Stimulated activated naive CD8-positive, alpha-beta T cell treated with anti-CD3 and anti-CD28 coated beads, Interleukin-15, Interleukin-2, amounts not matched to agents 100 ng/mL and 50 ng/mL, for 24 hours (primary cell): ENCODE results near the gene PTPRM.

Source experiments
- H3K27ac Mint-ChIP-seq: one replicate; pipeline ENCODE4 v1.8.0; 2021; ENCODE audit warnings: mild to moderate bottlenecking, mixed read lengths
- H3K27me3 Mint-ChIP-seq: one replicate; pipeline ENCODE4 v1.8.0; 2021; ENCODE audit warnings: mixed read lengths
- H3K36me3 Mint-ChIP-seq: one replicate; pipeline ENCODE4 v1.8.0; 2021; ENCODE audit warnings: low read depth, mixed read lengths
- H3K4me1 Mint-ChIP-seq: one replicate; pipeline ENCODE4 v1.8.0; 2021; ENCODE audit warnings: low read depth, mixed read lengths
- H3K4me3 Mint-ChIP-seq: one replicate; pipeline ENCODE4 v1.8.0; 2021; ENCODE audit warnings: mild to moderate bottlenecking, mixed read lengths
- H3K9me3 Mint-ChIP-seq: one replicate; pipeline ENCODE4 v1.8.0; 2021; ENCODE audit warnings: mixed read lengths

PTPRM gene

DNA sequence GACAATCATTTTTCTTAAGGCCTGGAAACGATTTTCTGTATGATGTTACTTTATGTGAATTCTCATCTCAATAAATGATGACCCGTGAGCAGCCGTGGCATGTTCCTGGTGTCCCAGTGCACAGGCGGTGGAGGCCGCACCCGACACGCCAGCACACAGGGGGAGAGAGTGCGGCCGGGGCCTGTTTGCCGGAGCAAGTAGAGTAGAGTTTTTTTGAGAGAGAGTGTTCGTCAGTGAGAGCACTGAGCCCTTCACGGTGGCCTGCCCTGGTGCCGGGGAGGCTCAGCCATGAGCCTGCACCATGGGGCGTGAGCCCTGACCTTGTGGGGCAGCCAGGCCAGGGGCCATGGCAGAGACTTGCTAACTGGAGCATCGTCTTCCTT lies 839.7 kb downstream of the PTPRM start:
- Mint-ChIP-seq H3K4me3 (no peak overlapping the region), H3K27me3 (no peaks in the 10 kb centered on the region), H3K4me1 (no peaks in the 10 kb centered on the region), H3K36me3 (no peaks in the 10 kb centered on the region), H3K27ac (no peak overlapping the region), H3K9me3 (peaks cover 18% of the 10 kb centered on the region)

DNA sequence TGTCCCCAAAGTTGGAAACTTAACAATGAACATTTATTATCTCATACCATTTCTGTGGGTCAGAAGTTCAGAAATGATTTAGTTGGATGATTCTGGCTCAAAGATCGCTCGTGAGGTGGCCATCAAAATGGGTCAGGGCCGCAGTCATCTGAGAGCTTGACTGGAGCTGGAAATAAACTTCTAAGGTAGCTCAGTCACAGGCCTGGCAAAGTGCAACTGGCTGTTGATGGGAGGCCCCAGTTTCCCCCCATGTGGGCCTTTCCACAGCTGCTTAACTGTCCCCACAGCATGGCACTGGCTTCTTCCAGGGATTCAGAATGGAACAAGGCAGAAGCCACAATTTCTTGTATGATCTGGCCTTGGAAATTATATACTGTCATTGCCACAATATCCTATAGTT lies 842.0 kb downstream of the PTPRM start:
- Mint-ChIP-seq H3K27me3 (no peaks in the 10 kb centered on the region), H3K9me3 (peaks cover 22% of the 10 kb centered on the region), H3K36me3 (no peaks in the 10 kb centered on the region), H3K4me3 (no peak overlapping the region), H3K4me1 (no peaks in the 10 kb centered on the region), H3K27ac (no peak overlapping the region)

DNA sequence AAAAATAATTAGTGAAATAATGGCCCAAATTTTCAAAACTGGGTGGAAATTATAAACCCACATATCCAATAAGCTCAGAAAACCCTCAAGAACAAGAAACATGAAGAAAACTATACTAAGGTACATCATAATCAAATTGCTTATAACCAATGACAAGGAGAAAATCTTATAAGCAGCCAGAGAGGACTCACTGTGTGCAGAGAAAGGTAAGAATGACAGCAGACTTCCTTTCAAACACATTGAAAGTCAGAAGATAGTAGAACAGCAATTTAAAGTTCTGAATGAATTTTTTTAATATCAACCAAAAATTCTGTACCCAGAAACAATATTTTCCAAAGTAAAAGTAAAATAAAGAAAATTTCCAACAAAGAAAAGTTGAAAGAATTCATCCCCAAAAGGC lies 844.4 kb downstream of the PTPRM start:
- Mint-ChIP-seq H3K4me3 (no peak overlapping the region), H3K27ac (no peak overlapping the region)

DNA sequence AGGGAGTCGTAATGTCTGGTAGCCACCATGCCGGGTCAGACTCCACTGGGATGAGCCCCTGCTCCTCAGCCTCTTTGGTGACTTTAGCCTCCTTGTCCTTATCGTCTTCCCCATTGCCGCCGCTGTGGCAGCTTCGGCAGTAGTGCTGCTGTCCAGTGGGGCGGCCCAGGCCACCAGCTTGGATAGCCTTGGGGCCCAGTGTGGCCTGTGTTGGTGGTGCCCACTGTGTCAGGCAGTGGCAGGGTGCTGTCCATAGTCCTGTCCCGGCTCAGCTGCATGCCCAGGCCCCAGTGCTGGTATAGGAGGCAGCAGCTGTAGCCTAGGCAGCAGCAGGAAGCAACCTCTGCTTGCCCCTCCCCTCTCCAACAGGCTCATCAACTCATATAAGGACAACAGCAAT lies 845.0 kb downstream of the PTPRM start:
- Mint-ChIP-seq H3K4me3 (no peak overlapping the region), H3K4me1 (no peaks in the 10 kb centered on the region), H3K36me3 (no peaks in the 10 kb centered on the region), H3K9me3 (peaks cover 27% of the 10 kb centered on the region), H3K27ac (no peak overlapping the region), H3K27me3 (no peaks in the 10 kb centered on the region)

More for the DNA sequence above, 844.4 kb downstream of the PTPRM start:
- H3K27me3 Mint-ChIP-seq, result no peaks in the 10 kb centered on the region
- no peaks in the 10 kb centered on the region for H3K36me3 Mint-ChIP-seq
- H3K9me3 Mint-ChIP-seq, result peaks cover 27% of the 10 kb centered on the region
- no peaks in the 10 kb centered on the region for H3K4me1 Mint-ChIP-seq

DNA sequence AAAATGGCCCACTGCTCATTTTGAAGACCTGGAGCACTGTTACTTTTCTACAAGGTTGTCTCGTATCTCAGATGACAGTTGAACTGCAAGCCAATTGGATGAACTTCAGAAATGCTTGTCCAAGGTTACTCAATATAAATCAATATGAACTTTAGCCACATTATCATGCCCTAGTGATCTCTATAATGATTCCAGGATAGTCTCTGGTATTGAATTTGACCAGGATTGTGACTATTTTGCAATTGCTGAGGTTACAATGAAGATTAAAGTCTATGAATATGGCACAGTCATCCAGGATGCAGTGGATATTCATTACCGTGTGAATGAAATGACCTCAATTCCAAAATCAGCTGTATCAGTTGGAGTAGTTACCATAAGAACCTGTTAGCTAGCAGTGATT lies 846.1 kb downstream of the PTPRM start:
- no peaks in the 10 kb centered on the region for H3K4me1 Mint-ChIP-seq
- H3K36me3 Mint-ChIP-seq, result no peaks in the 10 kb centered on the region
- H3K27me3 Mint-ChIP-seq, result no peaks in the 10 kb centered on the region
- peaks cover 27% of the 10 kb centered on the region for H3K9me3 Mint-ChIP-seq
- no peak overlapping the region for H3K4me3 Mint-ChIP-seq
- no peak overlapping the region for H3K27ac Mint-ChIP-seq

DNA sequence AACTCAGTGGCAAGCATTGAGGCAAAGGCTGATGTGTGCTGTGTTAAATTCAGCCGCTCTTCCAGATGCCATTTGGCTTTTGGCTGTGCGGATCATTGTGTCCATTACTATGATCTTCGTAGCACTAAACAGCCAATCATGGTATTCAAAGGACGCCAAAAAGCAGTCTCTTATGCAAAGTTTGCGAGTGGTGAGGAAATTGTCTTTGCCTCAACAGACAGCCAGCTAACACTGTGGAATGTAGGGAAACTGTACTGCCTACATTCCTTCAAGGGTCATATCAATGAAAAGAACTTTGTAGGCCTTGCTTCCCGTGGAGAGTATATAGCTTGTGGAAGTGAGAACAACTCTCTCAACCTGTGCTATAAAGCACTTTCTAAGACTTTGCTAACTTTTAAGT lies 846.6 kb downstream of the PTPRM start:
- no peak overlapping the region for H3K4me3 Mint-ChIP-seq
- no peak overlapping the region for H3K27ac Mint-ChIP-seq

DNA sequence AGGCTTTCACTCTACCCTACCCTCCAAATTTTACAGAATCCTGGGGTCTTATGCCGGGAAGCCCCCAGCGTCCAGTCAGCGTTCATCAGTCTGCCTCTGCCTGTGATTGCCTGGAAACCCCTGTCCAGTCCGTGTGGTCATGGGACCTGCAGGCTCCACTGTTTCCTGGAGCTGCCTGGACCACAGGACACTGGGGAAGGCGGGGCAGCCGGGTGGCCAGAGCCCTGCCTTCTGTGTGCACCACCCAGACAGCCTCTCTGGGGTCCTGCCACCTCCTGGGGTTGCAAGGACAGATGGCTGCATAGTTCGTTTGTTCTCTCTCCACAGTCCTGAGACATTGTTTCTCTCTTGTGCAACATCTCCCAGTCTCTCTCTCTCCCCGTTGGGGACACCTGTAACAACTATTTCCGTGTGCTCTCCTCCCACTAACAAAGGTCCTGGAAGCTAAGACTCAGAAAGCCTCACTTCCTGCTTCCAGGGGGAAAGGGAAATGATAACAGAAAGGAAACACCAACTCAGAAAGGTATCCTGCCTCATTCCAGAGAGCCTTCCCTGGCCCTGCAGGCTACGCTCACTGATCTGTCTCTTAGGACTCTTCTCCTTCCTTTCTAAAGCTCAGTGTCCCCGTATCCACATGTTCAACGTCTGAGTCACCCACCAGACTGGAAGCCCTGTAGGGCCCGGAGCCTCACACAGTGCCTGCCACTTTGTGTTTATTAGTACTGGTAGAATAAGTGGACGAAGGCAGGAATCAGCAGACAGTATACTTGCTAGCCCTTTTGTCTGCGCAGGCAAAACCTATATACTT lies 849.3 kb downstream of the PTPRM start:
- Mint-ChIP-seq H3K4me3 (no peak overlapping the region), H3K27me3 (no peaks in the 10 kb centered on the region), H3K36me3 (no peaks in the 10 kb centered on the region), H3K27ac (no peak overlapping the region), H3K9me3 (peaks cover 9% of the 10 kb centered on the region), H3K4me1 (no peaks in the 10 kb centered on the region)

More for the DNA sequence above, 846.6 kb downstream of the PTPRM start:
- H3K4me1 Mint-ChIP-seq, result no peaks in the 10 kb centered on the region
- H3K27me3 Mint-ChIP-seq, result no peaks in the 10 kb centered on the region
- no peaks in the 10 kb centered on the region for H3K36me3 Mint-ChIP-seq
- H3K9me3 Mint-ChIP-seq, result peaks cover 27% of the 10 kb centered on the region

DNA sequence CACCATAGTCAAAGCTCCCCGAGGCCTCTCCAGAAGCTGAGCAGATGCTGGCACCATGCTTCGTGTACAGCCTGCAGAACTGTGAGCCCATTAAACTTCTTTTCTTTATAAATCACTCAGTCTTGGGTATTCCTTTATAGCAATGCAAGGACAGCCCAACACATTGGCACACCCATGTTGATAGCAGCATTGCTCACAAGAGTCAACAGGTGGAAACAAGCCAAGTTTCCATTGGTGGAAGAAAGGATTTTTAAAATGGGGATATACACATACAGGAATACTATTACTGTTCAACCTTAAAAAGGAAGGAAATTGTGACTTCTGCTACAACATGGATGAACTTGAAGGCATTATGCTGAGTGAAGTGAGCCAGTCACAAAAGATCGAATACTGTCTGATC lies 855.3 kb downstream of the PTPRM start:
- Mint-ChIP-seq H3K4me1 (no peaks in the 10 kb centered on the region), H3K36me3 (no peaks in the 10 kb centered on the region), H3K9me3 (peaks cover 3% of the 10 kb centered on the region), H3K27ac (no peak overlapping the region), H3K4me3 (no peak overlapping the region), H3K27me3 (no peaks in the 10 kb centered on the region)

DNA sequence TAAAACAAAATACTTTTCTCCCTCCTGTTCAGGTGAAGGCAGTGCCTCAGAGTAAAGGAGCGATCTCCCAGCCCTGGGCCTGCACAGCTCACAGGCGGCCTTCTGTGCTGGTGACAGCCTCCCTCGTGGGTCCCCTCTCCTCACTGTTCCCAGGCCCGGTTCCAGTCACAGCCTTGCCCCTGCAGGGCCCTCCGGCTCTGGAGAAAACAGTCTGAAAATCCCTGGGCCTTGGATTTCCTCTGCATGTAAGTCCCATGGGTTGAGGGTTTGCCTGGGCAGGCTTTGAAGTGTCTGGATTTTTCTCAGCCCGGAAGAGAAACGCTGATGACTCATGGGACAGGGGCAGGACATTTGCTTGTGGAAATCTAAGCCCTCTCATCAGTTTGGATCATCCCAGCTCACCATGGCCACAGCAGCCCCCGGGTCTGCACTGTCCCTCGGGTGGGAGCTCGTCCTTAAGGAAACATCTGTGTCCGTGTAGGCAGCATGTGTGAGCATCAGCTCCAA lies 856.0 kb downstream of the PTPRM start:
- Mint-ChIP-seq H3K9me3 (peaks cover 3% of the 10 kb centered on the region), H3K4me1 (no peaks in the 10 kb centered on the region), H3K4me3 (no peak overlapping the region), H3K27me3 (no peaks in the 10 kb centered on the region), H3K36me3 (no peaks in the 10 kb centered on the region), H3K27ac (no peak overlapping the region)

DNA sequence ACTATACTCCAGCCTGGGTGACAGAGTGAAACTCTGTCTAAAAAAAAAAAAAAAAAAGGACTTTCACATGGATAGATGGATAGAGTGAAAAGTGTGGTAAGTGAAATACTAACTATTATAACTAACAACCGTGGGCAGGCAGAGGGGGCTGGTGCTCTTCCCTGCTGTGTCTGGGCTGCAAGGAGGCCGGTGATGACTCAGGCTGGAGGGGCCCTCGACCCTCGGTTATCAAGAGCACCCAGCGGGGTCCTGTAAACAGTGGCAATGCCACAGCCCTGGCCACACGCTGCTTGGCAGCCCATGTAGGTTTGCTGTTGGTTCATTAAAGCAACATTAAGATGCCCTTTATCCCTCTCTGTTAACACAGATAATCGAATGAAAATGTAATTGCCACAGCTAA lies 857.4 kb downstream of the PTPRM start:
- H3K4me3 Mint-ChIP-seq, result no peak overlapping the region

DNA sequence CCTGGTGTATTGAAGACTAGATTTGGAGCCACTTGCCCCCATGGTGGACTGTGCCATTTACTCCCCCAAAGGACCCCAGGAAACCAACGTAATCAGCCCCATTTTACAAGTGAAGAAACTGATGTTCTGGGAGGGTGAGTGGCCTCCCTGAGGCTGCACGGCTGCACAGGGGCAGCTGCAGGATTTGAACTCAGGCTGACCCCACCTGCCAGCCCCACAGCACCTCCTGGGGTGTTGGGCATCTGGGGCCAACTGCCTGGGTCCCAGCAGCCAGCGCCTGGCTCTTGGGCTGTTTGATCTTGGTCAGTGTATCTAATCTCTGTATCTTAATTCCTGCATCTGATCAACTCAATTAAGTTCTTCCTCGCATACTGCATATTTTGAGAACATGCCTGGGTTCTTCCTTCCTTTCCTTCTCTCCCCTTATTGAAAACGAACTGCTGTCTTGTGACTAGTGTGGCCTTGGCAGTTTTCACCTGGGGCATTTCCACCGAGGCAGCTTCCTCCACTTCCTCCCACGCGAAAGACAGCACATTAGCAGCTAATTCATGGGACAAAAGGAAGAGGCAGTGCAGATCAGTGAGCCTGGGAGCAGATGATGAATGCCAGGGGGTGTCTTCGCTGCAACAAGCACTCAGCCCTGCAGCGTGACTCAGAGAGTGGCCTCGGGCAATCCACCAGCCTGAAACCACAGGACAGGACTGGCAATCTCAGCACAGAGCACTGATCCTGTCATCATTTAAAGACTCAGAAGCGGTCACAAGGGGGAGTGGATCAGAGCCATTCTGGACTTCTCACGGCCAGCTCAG lies 858.0 kb downstream of the PTPRM start:
- Mint-ChIP-seq H3K36me3 (no peaks in the 10 kb centered on the region), H3K27me3 (no peaks in the 10 kb centered on the region), H3K27ac (no peak overlapping the region), H3K9me3 (peaks cover 3% of the 10 kb centered on the region), H3K4me3 (no peak overlapping the region), H3K4me1 (no peaks in the 10 kb centered on the region)

More for the DNA sequence above, 857.4 kb downstream of the PTPRM start:
- Mint-ChIP-seq H3K9me3 (peaks cover 3% of the 10 kb centered on the region), H3K27me3 (no peaks in the 10 kb centered on the region), H3K27ac (no peak overlapping the region), H3K4me1 (no peaks in the 10 kb centered on the region), H3K36me3 (no peaks in the 10 kb centered on the region)

DNA sequence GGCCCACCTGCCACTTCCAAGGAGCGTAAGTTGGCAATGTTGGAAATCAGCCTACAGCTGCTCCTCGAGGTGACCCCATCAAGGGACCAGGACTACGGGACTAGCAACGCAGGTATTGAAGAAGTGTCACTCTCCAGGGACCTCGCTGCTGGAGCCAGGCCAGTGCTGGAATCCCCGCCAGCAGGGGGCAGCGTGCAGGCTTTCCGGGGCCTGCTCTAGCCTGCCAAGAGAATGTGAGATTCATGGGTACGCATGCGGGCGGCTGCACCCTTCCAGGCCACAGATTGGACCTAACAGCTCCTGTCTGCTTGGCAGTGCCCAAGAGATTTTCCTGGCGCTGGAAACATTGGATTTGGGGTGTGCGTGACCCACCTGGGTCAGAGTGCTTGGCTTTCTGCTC lies 859.3 kb downstream of the PTPRM start:
- Mint-ChIP-seq H3K4me1 (no peaks in the 10 kb centered on the region), H3K4me3 (no peak overlapping the region), H3K36me3 (no peaks in the 10 kb centered on the region), H3K9me3 (peaks cover 3% of the 10 kb centered on the region), H3K27me3 (no peaks in the 10 kb centered on the region), H3K27ac (no peak overlapping the region)

DNA sequence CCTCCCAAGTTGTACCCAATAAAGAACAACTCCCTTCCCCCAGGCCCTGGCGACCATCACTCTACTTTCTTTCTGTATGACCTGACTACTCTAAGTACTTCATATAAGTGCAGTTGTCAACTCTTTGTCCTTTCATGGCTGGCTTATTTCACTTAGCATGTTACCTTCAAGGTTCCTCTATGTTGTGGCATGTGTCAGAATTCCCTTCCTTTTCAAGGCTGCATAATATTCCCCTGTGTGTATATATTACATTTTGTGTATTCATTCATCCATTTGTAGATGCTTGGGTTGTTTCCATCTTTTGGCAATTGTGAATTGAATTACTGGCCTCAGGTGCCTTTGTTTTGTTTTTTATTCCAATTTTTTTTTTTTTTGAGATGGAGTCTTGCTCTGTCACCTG lies 860.2 kb downstream of the PTPRM start:
- H3K36me3 Mint-ChIP-seq, result no peaks in the 10 kb centered on the region
- no peak overlapping the region for H3K27ac Mint-ChIP-seq
- H3K27me3 Mint-ChIP-seq, result no peaks in the 10 kb centered on the region
- peaks cover 3% of the 10 kb centered on the region for H3K9me3 Mint-ChIP-seq
- no peak overlapping the region for H3K4me3 Mint-ChIP-seq
- no peaks in the 10 kb centered on the region for H3K4me1 Mint-ChIP-seq

DNA sequence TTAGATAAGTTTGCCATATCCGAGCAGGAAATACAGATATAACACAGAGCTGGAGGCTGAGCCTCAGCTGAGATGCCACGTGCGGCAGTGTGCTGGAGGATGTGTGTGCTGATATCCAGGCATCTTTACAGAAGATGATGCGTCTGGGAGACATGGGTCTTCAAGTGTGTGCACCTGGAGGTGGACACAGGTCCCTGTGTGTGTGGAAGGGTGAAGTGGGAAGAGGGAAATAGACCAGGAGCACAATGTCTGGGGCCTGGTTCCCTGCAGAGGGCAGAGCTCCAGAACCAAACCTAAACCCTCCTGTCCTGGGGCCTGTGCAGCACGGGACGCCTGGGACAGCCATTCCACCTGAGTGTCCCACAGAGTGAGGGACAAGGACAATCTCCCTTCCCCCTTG lies 861.8 kb downstream of the PTPRM start:
- Mint-ChIP-seq H3K4me3 (no peak overlapping the region), H3K27me3 (no peaks in the 10 kb centered on the region), H3K27ac (no peak overlapping the region), H3K9me3 (peaks cover 3% of the 10 kb centered on the region), H3K4me1 (no peaks in the 10 kb centered on the region), H3K36me3 (no peaks in the 10 kb centered on the region)

DNA sequence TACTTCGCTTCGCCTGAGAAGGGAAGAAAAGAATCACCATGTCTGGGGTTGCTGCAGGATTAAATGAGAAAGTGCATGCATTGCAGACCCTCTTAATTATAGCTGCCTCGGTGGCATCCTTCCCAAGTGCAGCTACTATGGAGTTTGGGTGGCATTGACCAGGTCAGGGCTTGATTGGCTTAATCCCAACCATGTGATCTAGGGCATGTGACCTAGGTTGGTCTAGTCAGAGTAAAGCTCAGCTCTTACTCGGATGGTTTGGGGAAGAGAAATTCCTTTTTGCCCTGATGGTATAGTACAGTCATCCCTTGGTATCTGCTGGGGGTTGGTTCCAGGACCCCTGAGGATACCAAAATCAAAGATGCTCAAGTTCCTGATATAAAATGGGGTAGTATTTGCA lies 863.9 kb downstream of the PTPRM start:
- Mint-ChIP-seq H3K27me3 (no peaks in the 10 kb centered on the region), H3K4me3 (no peak overlapping the region), H3K36me3 (no peaks in the 10 kb centered on the region), H3K27ac (no peak overlapping the region), H3K9me3 (peaks cover 3% of the 10 kb centered on the region), H3K4me1 (no peaks in the 10 kb centered on the region)
